Activated naive CD8-positive, alpha-beta T cell treated with anti-CD3 and anti-CD28 coated beads, Interleukin-2, amount 10 ng/mL, durations not matched to agents 7 days and 5 days (primary cell): ENCODE data around the gene GNAQ. TPM values are rescaled to one million over a fixed set of nuclear protein-coding genes. Genes with fewer than 3 reads are reported as not detected.

Source experiments
- ATAC-seq: fragments of 150-1000 bp; cut with Tn5 transposase; one replicate; pipeline ENCODE4 v1.10.0; 2021; ENCODE audit warnings: low read depth, moderate library complexity
- POLR2A ChIA-PET: fragments of 350-600 bp; sonication (Branson Sonifier 250); formaldehyde crosslinking; loops from one replicate; lab custom pipeline; 2021; ENCODE audit warnings: antibody characterized with exemption; lab: Charles Lee
- DNase-seq: peaks from one replicate; pipeline ENCODE4 v3.0.0; 2021
- H3K27ac Mint-ChIP-seq: one replicate; pipeline ENCODE4 v1.8.0; 2022; ENCODE audit warnings: mild to moderate bottlenecking, mixed read lengths
- H3K27me3 Mint-ChIP-seq: one replicate; pipeline ENCODE4 v1.8.0; 2022; ENCODE audit warnings: mild to moderate bottlenecking, moderate library complexity, mixed read lengths
- H3K36me3 Mint-ChIP-seq: one replicate; pipeline ENCODE4 v1.8.0; 2021; ENCODE audit warnings: mild to moderate bottlenecking, mixed read lengths
- H3K4me1 Mint-ChIP-seq: one replicate; pipeline ENCODE4 v1.8.0; 2021; ENCODE audit warnings: mixed read lengths
- H3K4me3 Mint-ChIP-seq: one replicate; pipeline ENCODE4 v1.8.0; 2022; ENCODE audit warnings: mild to moderate bottlenecking, moderate library complexity, mixed read lengths
- H3K9me3 Mint-ChIP-seq: one replicate; pipeline ENCODE4 v1.8.0; 2021; ENCODE audit warnings: mixed read lengths
- total RNA-seq, 2 experiments: library from RNA; stranded (reverse); gene quantifications; one replicate each; pipeline ENCODE4 v1.2.3, GENCODE V29; 2021

GNAQ gene
- total RNA-seq, 2 experiments from 2014 or later = 25.5 to 30.4 TPM

DNA sequence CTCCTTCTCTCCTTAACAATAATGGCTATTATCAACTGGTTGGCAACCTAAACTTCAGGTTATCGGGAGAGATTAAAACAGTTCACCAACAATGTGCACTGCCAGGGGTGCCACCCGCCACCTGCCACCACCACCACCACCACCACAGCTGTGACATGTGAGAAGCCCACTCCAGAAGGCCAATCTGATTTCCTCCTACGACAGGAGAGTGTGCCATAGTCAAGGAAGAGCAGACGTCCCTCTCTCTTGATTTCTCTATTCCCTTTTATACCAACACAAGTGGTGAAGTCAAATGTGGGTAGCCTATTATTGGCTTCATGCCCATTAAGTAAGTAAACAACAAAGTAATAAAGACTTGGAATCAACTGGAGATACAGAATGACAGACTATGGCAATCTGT, 22.4 kb downstream of the GNAQ start:
- Mint-ChIP-seq H3K27me3 (no peaks in the 10 kb centered on the region), H3K9me3 (no peaks in the 10 kb centered on the region), H3K36me3 (peaks cover 16% of the 10 kb centered on the region), H3K4me1 (peaks cover 40% of the 10 kb centered on the region), H3K4me3 (no peak overlapping the region), H3K27ac (no peak overlapping the region)
- DNase-seq (no peak), ATAC-seq (no peak)
- POLR2A ChIA-PET = no interaction called here

DNA sequence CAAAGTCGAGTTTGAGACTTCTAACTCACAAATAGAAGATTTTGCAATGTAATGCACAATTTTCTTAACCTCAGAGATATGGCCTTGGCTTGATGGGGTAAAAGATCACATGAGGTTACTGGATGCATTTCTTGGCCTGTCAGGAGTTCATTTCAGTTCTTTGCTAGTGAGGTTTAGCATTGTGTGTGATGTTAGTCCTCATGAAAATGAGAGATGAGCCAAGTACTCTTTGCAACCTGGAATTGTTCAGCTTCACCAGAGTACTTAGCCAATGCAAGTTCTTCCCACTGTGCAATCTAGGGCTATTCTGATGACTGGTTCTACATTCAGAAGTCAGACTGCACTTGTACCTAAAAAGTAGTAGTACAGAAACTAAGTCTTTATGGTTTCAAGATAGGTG, 24.9 kb downstream of the GNAQ start:
- no peak overlapping the region for H3K4me3 Mint-ChIP-seq
- ATAC-seq (no peak), DNase-seq (no peak)
- peaks cover 13% of the 10 kb centered on the region for H3K36me3 Mint-ChIP-seq
- no peaks in the 10 kb centered on the region for H3K27me3 Mint-ChIP-seq
- peaks cover 46% of the 10 kb centered on the region for H3K4me1 Mint-ChIP-seq
- POLR2A ChIA-PET = no interaction called here
- no peaks in the 10 kb centered on the region for H3K9me3 Mint-ChIP-seq
- H3K27ac Mint-ChIP-seq = no peak overlapping the region

GRCh38 chr9:78005231-78006002, 26.2 kb downstream of the GNAQ start:
- Mint-ChIP-seq H3K4me3 (no peak overlapping the region), H3K4me1 (peaks cover 35% of the 10 kb centered on the region), H3K27me3 (no peaks in the 10 kb centered on the region), H3K27ac (no peak overlapping the region), H3K36me3 (peaks cover 9% of the 10 kb centered on the region), H3K9me3 (no peaks in the 10 kb centered on the region)
- no peak for ATAC-seq
- no peak for DNase-seq
- POLR2A ChIA-PET = no interaction called here

GRCh38 chr9:78004478-78005229, 27.0 kb downstream of the GNAQ start:
- peaks cover 9% of the 10 kb centered on the region for H3K36me3 Mint-ChIP-seq
- no peak overlapping the region for H3K4me3 Mint-ChIP-seq
- H3K27me3 Mint-ChIP-seq = no peaks in the 10 kb centered on the region
- H3K4me1 Mint-ChIP-seq = peaks cover 27% of the 10 kb centered on the region
- H3K9me3 Mint-ChIP-seq = no peaks in the 10 kb centered on the region
- POLR2A ChIA-PET = no interaction called here
- ATAC-seq (no peak), DNase-seq (no peak)
- no peak overlapping the region for H3K27ac Mint-ChIP-seq

DNA sequence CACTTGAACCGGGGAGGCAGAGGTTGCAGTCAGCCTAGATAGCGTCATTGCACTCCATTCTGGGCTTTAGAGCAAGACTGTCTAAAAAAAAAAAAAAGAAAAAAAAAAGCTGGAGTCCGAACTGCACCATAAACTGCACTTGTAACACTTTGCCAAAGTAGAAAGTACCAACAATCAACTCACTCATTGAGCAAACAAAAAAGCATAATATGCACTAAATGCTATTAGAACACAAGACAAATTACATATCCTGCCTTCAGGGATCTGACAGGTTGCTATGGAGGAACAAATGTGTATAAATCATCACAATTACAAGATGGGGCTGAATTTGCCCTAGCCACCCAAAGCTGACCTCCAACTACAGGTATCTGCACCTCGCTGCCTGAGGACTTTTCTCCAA, 27.9 kb downstream of the GNAQ start:
- POLR2A ChIA-PET = no interaction called here
- no peak overlapping the region for H3K4me3 Mint-ChIP-seq
- H3K4me1 Mint-ChIP-seq = peaks cover 24% of the 10 kb centered on the region
- no peak overlapping the region for H3K27ac Mint-ChIP-seq
- DNase-seq (no peak), ATAC-seq (no peak)
- no peaks in the 10 kb centered on the region for H3K9me3 Mint-ChIP-seq
- H3K36me3 Mint-ChIP-seq = peaks cover 9% of the 10 kb centered on the region
- H3K27me3 Mint-ChIP-seq = no peaks in the 10 kb centered on the region

DNA sequence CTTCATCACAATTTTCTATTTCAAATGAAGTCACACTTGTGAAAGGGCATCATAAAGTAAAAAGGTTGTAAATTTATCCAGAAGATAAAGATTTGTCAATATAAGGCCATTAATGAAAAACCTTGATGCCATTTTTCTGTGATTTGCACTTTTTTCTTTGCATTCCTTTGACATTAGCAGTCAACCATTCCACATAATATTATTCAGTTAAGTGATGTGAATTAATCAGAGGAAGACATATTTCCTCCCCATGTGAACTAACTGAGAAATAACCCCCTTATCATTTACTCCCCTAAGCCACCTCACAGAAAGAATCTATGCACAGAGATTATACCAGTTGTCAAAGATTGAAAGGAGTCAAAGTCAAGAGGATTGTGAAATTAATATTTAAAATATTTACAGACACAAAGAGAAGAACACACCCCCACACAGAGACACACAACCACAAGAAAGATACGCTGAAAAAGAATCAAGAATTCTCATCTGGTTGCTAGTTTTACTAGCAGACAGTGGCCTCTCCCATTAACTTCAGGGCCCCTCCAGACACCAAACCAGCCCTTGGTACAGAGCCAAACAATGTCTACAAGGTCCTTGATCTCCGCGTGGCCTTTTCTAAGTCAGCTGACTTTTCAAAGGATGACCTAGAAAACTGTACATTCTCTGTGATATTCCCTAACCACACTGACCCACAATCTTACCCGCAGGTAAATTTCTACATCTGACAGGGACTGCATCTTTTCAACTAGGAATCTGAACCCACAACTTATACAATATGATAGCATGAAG, 29.5 kb downstream of the GNAQ start:
- no peak for ATAC-seq
- Mint-ChIP-seq H3K27me3 (no peaks in the 10 kb centered on the region), H3K9me3 (no peaks in the 10 kb centered on the region), H3K4me3 (no peak overlapping the region), H3K27ac (no peak overlapping the region), H3K36me3 (peaks cover 15% of the 10 kb centered on the region), H3K4me1 (peaks cover 26% of the 10 kb centered on the region)
- DNase-seq = no peak
- POLR2A ChIA-PET = interaction anchor here (0.6 kb wide), 1 partner anchor 34 kb away, joined by 3 read pairs; no protein-coding TSS in a partner anchor

GRCh38 chr9:78000221-78000620, 31.4 kb downstream of the GNAQ start:
- ATAC-seq = no peak
- peaks cover 22% of the 10 kb centered on the region for H3K4me1 Mint-ChIP-seq
- H3K9me3 Mint-ChIP-seq = no peaks in the 10 kb centered on the region
- H3K27me3 Mint-ChIP-seq = no peaks in the 10 kb centered on the region
- no peak overlapping the region for H3K27ac Mint-ChIP-seq
- no peak overlapping the region for H3K4me3 Mint-ChIP-seq
- DNase-seq = no peak
- peaks cover 12% of the 10 kb centered on the region for H3K36me3 Mint-ChIP-seq
- POLR2A ChIA-PET = interaction anchor here (0.5 kb wide), 1 partner anchor 47 kb away, joined by 3 read pairs; no protein-coding TSS in a partner anchor

GRCh38 chr9:77999231-77999631, 32.4 kb downstream of the GNAQ start:
- H3K27ac Mint-ChIP-seq = no peak overlapping the region

GRCh38 chr9:77997611-77998284, 33.9 kb downstream of the GNAQ start:
- Mint-ChIP-seq H3K9me3 (no peaks in the 10 kb centered on the region), H3K36me3 (peaks cover 12% of the 10 kb centered on the region), H3K4me1 (peaks cover 18% of the 10 kb centered on the region), H3K27ac (no peak overlapping the region), H3K4me3 (no peak overlapping the region), H3K27me3 (no peaks in the 10 kb centered on the region)
- POLR2A ChIA-PET = no interaction called here
- no peak for ATAC-seq
- no peak for DNase-seq

More at GRCh38 chr9:77999231-77999631, 32.4 kb downstream of the GNAQ start:
- ATAC-seq (no peak), DNase-seq (no peak)
- Mint-ChIP-seq H3K27me3 (no peaks in the 10 kb centered on the region), H3K4me3 (no peak overlapping the region), H3K9me3 (no peaks in the 10 kb centered on the region), H3K36me3 (peaks cover 12% of the 10 kb centered on the region), H3K4me1 (peaks cover 18% of the 10 kb centered on the region)
- POLR2A ChIA-PET = no interaction called here

GRCh38 chr9:77996696-77997095, 34.9 kb downstream of the GNAQ start:
- Mint-ChIP-seq H3K36me3 (peaks cover 13% of the 10 kb centered on the region), H3K4me1 (peaks cover 14% of the 10 kb centered on the region), H3K27me3 (no peaks in the 10 kb centered on the region), H3K27ac (no peak overlapping the region), H3K4me3 (no peak overlapping the region), H3K9me3 (no peaks in the 10 kb centered on the region)
- POLR2A ChIA-PET = no interaction called here
- ATAC-seq (no peak), DNase-seq (no peak)

- Mint-ChIP-seq H3K36me3 (peaks cover 13% of the 10 kb centered on the region), H3K27ac (no peak overlapping the region), H3K4me3 (no peak overlapping the region), H3K27me3 (no peaks in the 10 kb centered on the region), H3K4me1 (peaks cover 13% of the 10 kb centered on the region), H3K9me3 (no peaks in the 10 kb centered on the region)
- DNase-seq = no peak
- no peak for ATAC-seq
- POLR2A ChIA-PET = no interaction called here
Measured at GRCh38 chr9:77991191-77991590, 40.4 kb downstream of the GNAQ start.

DNA sequence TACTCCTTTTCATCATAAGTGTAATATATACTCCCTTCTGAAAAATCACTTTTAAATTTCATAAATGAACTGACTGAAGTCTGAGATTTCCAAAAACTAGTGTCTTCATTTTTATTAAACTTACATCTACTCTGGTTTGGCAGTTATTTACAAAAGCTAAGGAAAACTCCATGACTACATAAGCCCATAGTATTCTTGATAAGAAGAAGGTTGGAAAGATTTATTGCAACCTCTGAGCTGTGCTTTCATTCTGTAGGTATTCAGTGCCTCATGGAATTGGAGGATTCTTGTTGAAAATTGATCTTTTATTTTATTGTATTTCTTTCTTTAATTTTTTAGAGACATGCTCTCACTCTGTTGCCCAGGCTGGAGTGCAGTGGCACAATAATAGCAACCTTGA, 41.7 kb downstream of the GNAQ start:
- H3K9me3 Mint-ChIP-seq = no peaks in the 10 kb centered on the region
- no peak overlapping the region for H3K4me3 Mint-ChIP-seq
- ATAC-seq = no peak
- POLR2A ChIA-PET = interaction anchor here (1.3 kb wide), 1 partner anchor 43 kb away, joined by 5 read pairs; no protein-coding TSS in a partner anchor
- peaks cover 16% of the 10 kb centered on the region for H3K4me1 Mint-ChIP-seq
- no peaks in the 10 kb centered on the region for H3K27me3 Mint-ChIP-seq
- H3K27ac Mint-ChIP-seq = no peak overlapping the region
- peaks cover 10% of the 10 kb centered on the region for H3K36me3 Mint-ChIP-seq
- DNase-seq = no peak

DNA sequence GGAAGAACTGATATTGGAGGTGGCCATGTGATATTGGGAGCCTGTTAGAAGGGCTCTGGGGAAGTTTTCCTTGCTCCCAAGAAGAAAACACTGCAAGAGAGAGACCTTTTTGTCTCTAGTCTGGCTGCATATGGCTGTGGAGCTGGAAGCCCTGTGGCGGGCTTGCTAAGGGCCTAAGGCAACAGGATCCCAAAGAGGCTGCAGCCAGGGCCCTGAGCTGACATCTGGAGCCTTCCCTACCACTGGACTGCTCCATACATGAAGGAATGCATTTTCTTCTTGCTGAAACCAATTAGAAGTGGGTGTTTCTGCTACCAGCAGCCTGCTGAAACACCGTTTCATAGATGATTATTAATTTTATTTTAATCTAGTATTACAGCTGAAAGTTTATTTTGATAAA, 42.2 kb downstream of the GNAQ start:
- no peak overlapping the region for H3K4me3 Mint-ChIP-seq
- ATAC-seq = no peak
- peak overlapping the region; percentile 6 for H3K27ac Mint-ChIP-seq
- peaks cover 19% of the 10 kb centered on the region for H3K4me1 Mint-ChIP-seq
- POLR2A ChIA-PET = interaction anchor here (1.3 kb wide), 1 partner anchor 43 kb away, joined by 5 read pairs; no protein-coding TSS in a partner anchor
- no peaks in the 10 kb centered on the region for H3K27me3 Mint-ChIP-seq
- H3K9me3 Mint-ChIP-seq = no peaks in the 10 kb centered on the region
- no peak for DNase-seq
- H3K36me3 Mint-ChIP-seq = peaks cover 11% of the 10 kb centered on the region
